ENCODE results near the gene NABP2. TPM values are rescaled to one million over a fixed set of nuclear protein-coding genes. Genes with fewer than 3 reads are reported as not detected.

The NABP2 gene
- polyA plus RNA-seq, 1 of the 3 experiments (the other 2 are of a cell fraction): 49.3 TPM

- Histone ChIP-seq H3K4me1 (ENCODE audit: control insufficient read depth in 1 of 2, insufficient read depth in 2 of 2, low read depth in 1 of 2, low read length in 1 of 2) (peaks cover 15 to 19% of the 10 kb centered on the region in 2 experiments), H3K27me3 (ENCODE audit: insufficient read depth) (no peaks in the 10 kb centered on the region), H3F3A (replicated peaks; ENCODE audit: insufficient read depth) (peaks cover 41% of the 10 kb centered on the region), H4K20me1 (ENCODE audit: insufficient read depth) (peaks cover 17% of the 10 kb centered on the region), H3K9ac (no peak overlapping the region), H3K36me3 (replicated peaks in 1 of 2; ENCODE audit: control insufficient read depth in 1 of 2, insufficient read depth in 2 of 2, low read length in 1 of 2) (peaks cover 8 to 11% of the 10 kb centered on the region in 2 experiments), H3K27ac (ENCODE audit: low read depth in 2 of 2, low read length in 1 of 2) (no peak overlapping the region), H3K9me2 (no peaks in the 10 kb centered on the region), H2AFZ (ENCODE audit: low read depth) (no peak overlapping the region), H3K79me2 (ENCODE audit: insufficient read depth) (peaks cover 28% of the 10 kb centered on the region), H3K4me2 (no peak overlapping the region), H3K9me3 (no peaks in the 10 kb centered on the region), H3K4me3 (ENCODE audit: low read depth in 2 of 2, low read length in 1 of 2) (no peak overlapping the region)
- POLR2A ChIA-PET: no interaction called here
- TF ChIP-seq NRF1 (IDR thresholded peaks at IDR 0.05; ENCODE audit: low read depth, low read length) (no peak), YY1 (IDR thresholded peaks at IDR 0.05; ENCODE audit: low read depth) (no peak), SMC3 (IDR thresholded peaks at IDR 0.05; ENCODE audit: low read depth, low read length) (no peak), EP300 (IDR thresholded peaks at IDR 0.05; ENCODE audit: borderline replicate concordance in 1 of 2, low read depth in 1 of 2, low read length in 1 of 2) (no peak), ZBTB33 (IDR thresholded peaks at IDR 0.05; ENCODE audit: borderline replicate concordance, low read depth) (no peak), FOXM1 (IDR thresholded peaks at IDR 0.05; ENCODE audit: low read depth) (no peak), RCOR1 (IDR thresholded peaks at IDR 0.05; ENCODE audit: low read length) (no peak), CHD2 (IDR thresholded peaks at IDR 0.05; ENCODE audit: low read length, partially characterized antibody) (no peak), MEF2A (IDR thresholded peaks at IDR 0.05; ENCODE audit: borderline replicate concordance, low read depth) (no peak), POLR2AphosphoS5 (IDR thresholded peaks at IDR 0.05; ENCODE audit: low read depth, low read length) (no peak), RFX5 (IDR thresholded peaks at IDR 0.05; ENCODE audit: low read length) (no peak), RAD21 (IDR thresholded peaks at IDR 0.05; ENCODE audit: low read length) (no peak), TAF1 (IDR thresholded peaks at IDR 0.05; ENCODE audit: borderline replicate concordance, low read depth, low read length) (no peak), ELF1 (IDR thresholded peaks at IDR 0.05) (no peak), MXI1 (IDR thresholded peaks at IDR 0.05; ENCODE audit: low read depth, low read length) (no peak), GABPA (IDR thresholded peaks at IDR 0.05; ENCODE audit: low read depth) (no peak), CTCF (IDR thresholded peaks at IDR 0.05) (no peak), EZH2phosphoT487 (IDR thresholded peaks at IDR 0.05; ENCODE audit: borderline replicate concordance, low read depth) (no peak)
- no peak for DNase-seq
- CTCF ChIA-PET: no interaction called here
- 96% methylated on average over 7 of the region's 8 CpGs for WGBS (ENCODE audit: low lambda C conversion rate)
Measured at GRCh38 chr12:56260380-56260779, 36.2 kb downstream of the NABP2 start.

Data from SK-N-SH (cell line).